Activated CD8-positive, alpha-beta T cell treated with anti-CD3 and anti-CD28 coated beads for 36 hours (primary cell): ENCODE measurements around the gene TEX14. TPM values are rescaled to one million over a fixed set of nuclear protein-coding genes. Genes with fewer than 3 reads are reported as not detected.
A peak's percentile ranks its signal among the peaks of the same experiment; 100 is the strongest.

ENCODE experiments used
- ATAC-seq: fragments of 200-7000 bp; cut with Tn5 transposase; one replicate; pipeline ENCODE4 v1.10.0; 2021; ENCODE audit warnings: mild to moderate bottlenecking, moderate library complexity
- CTCF ChIA-PET: fragments of 350-600 bp; sonication (Branson Sonifier 250); formaldehyde crosslinking; loops from one replicate; lab custom pipeline; 2021; ENCODE audit warnings: antibody characterized with exemption; lab: Charles Lee
- POLR2A ChIA-PET: fragments of 350-600 bp; sonication (Branson Sonifier 250); formaldehyde crosslinking; loops from one replicate; lab custom pipeline; 2021; ENCODE audit warnings: antibody characterized with exemption; lab: Charles Lee
- DNase-seq: peaks from one replicate; pipeline ENCODE4 v3.0.0-alpha.2; 2020
- H3K27ac Mint-ChIP-seq: one replicate; pipeline ENCODE4 v1.8.0; 2021; ENCODE audit warnings: mild to moderate bottlenecking, mixed read lengths
- H3K27me3 Mint-ChIP-seq: one replicate; pipeline ENCODE4 v1.8.0; 2021; ENCODE audit warnings: mixed read lengths
- H3K36me3 Mint-ChIP-seq: one replicate; pipeline ENCODE4 v1.8.0; 2021; ENCODE audit warnings: low read depth, mixed read lengths
- H3K4me1 Mint-ChIP-seq: one replicate; pipeline ENCODE4 v1.8.0; 2021; ENCODE audit warnings: low read depth, mixed read lengths
- H3K4me3 Mint-ChIP-seq: one replicate; pipeline ENCODE4 v1.8.0; 2021; ENCODE audit warnings: mild to moderate bottlenecking, moderate library complexity, mixed read lengths
- H3K9me3 Mint-ChIP-seq: one replicate; pipeline ENCODE4 v1.8.0; 2021; ENCODE audit warnings: mixed read lengths
- CTCF ChIP-seq: fragments of 200-600 bp; IDR thresholded peaks from one replicate; pipeline ENCODE4 v1.8.0; 2022; ENCODE audit warnings: antibody characterized with exemption, mild to moderate bottlenecking
- intact Hi-C: fragments of 100-400 bp; cut with micrococcal nuclease; formaldehyde crosslinking; loops from one replicate; pipeline ENCODE4 v1.10.0; 2022
- total RNA-seq, 2 experiments: library from RNA; stranded (reverse); gene quantifications; one replicate each; pipeline ENCODE4 v1.2.3, GENCODE V29; 2021

TEX14 gene
- total RNA-seq, 2 experiments from 2014 or later, result 0.23 to 0.31 TPM

- DNase-seq, result no peak
- Mint-ChIP-seq H3K27me3 (no peaks in the 10 kb centered on the region), H3K9me3 (no peaks in the 10 kb centered on the region), H3K27ac (no peak overlapping the region), H3K4me1 (peaks cover under 1% of the 10 kb centered on the region), H3K36me3 (no peaks in the 10 kb centered on the region), H3K4me3 (no peak overlapping the region)
- ATAC-seq, result peak; percentile 37
- ChIA-PET POLR2A (interaction anchor here (0.5 to 10.8 kb wide), 3 partner anchors 10 to 45 kb away, joined by 3 to 116 read pairs (median 6); no protein-coding TSS in a partner anchor), CTCF (interaction anchor here (1.0 to 1.7 kb wide), 3 partner anchors 10 to 34 kb away, joined by 3 to 9 read pairs (median 3); no protein-coding TSS in a partner anchor)
- intact Hi-C loops, result no loop called here
- TF ChIP-seq CTCF, result no peak
Observed at GRCh38 chr17:58621174-58621573, 70.7 kb downstream of the TEX14 start.

GRCh38 chr17:58618336-58618735 lies 73.5 kb downstream of the TEX14 start:
- Mint-ChIP-seq H3K4me1 (peaks cover 9% of the 10 kb centered on the region), H3K36me3 (no peaks in the 10 kb centered on the region), H3K9me3 (no peaks in the 10 kb centered on the region), H3K27ac (no peak overlapping the region), H3K27me3 (no peaks in the 10 kb centered on the region), H3K4me3 (no peak overlapping the region)
- TF ChIP-seq CTCF, result no peak
- DNase-seq, result no peak
- ATAC-seq, result no peak
- ChIA-PET CTCF (interaction anchor here (0.6 kb wide), 1 partner anchor 30 kb away, joined by 3 read pairs; no protein-coding TSS in a partner anchor), POLR2A (interaction anchor here (0.6 to 10.8 kb wide), 2 partner anchors 13 to 26 kb away, joined by 4 to 116 read pairs; no protein-coding TSS in a partner anchor)
- intact Hi-C loops, result no loop called here

DNA sequence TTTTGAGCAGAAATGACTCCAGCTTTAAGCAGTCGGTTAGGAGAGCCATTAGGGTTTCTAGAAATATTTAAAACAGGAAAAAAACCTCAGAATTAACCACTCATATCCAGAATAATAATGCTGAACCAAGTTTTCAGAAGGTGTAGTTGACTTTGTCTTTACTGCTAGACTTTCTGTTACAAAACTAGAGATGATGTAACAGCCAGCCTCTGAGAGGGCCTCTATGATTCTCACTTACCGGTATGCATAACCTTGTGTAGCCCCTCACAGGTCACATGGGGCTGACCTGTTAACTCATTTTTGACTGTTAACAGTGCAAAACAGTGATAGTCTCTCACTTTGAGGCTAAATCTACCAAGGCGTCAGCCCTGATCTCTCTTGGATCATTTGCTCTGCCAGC lies 74.3 kb downstream of the TEX14 start:
- peaks cover 9% of the 10 kb centered on the region for H3K4me1 Mint-ChIP-seq
- no peaks in the 10 kb centered on the region for H3K9me3 Mint-ChIP-seq
- H3K27me3 Mint-ChIP-seq, result no peaks in the 10 kb centered on the region
- no peak for DNase-seq
- H3K4me3 Mint-ChIP-seq, result no peak overlapping the region
- no peaks in the 10 kb centered on the region for H3K36me3 Mint-ChIP-seq
- CTCF ChIA-PET, result no interaction called here
- no peak for TF ChIP-seq CTCF
- no peak for ATAC-seq
- intact Hi-C loops, result no loop called here
- POLR2A ChIA-PET, result interaction anchor here (10.8 kb wide), 1 partner anchor 14 kb away, joined by 116 read pairs; no protein-coding TSS in a partner anchor
- no peak overlapping the region for H3K27ac Mint-ChIP-seq

GRCh38 chr17:58615768-58616659 lies 75.8 kb downstream of the TEX14 start:
- ChIA-PET POLR2A (interaction anchor here (0.6 to 10.8 kb wide), 3 partner anchors 11 to 27 kb away, joined by 3 to 116 read pairs (median 6); no protein-coding TSS in a partner anchor), CTCF (interaction anchor here (1.2 to 1.4 kb wide), 2 partner anchors 16 to 28 kb away, joined by 4 to 5 read pairs; no protein-coding TSS in a partner anchor)
- peak overlapping the region; percentile 52 for H3K27ac Mint-ChIP-seq

More at GRCh38 chr17:58615768-58616659, 75.8 kb downstream of the TEX14 start:
- intact Hi-C loops, result no loop called here
- peak; percentile 36 for DNase-seq
- peaks cover 9% of the 10 kb centered on the region for H3K4me1 Mint-ChIP-seq
- H3K9me3 Mint-ChIP-seq, result no peaks in the 10 kb centered on the region
- no peak overlapping the region for H3K4me3 Mint-ChIP-seq
- H3K27me3 Mint-ChIP-seq, result no peaks in the 10 kb centered on the region
- no peak for TF ChIP-seq CTCF
- peak; percentile 80 for ATAC-seq
- no peaks in the 10 kb centered on the region for H3K36me3 Mint-ChIP-seq
